GM06990 (cell line): ENCODE measurements around the gene TNRC6C.

Source experiments
- DNase-seq: peaks from one replicate; pipeline ENCODE4 v3.0.0-alpha.2; 2011; ENCODE audit not compliant: insufficient read length; ENCODE audit errors: extremely low read depth
- H3K27me3 ChIP-seq: replicated peaks from 2 replicates; pipeline ENCODE4 v1.6.0; 2011; ENCODE audit warnings: low read length; ENCODE audit not compliant: control insufficient read depth, insufficient read depth
- H3K36me3 ChIP-seq: 2 replicates; pipeline ENCODE4 v1.5.1; 2011; ENCODE audit warnings: low read length; ENCODE audit not compliant: control insufficient read depth, insufficient read depth
- H3K4me3 ChIP-seq: replicated peaks from 2 replicates; pipeline ENCODE4 v1.5.1; 2011; ENCODE audit warnings: low read depth, mild to moderate bottlenecking, control low read depth, low read length
- TF ChIP-seq, protein P1 (sequence below): IDR thresholded peaks from 2 replicates; pipeline ENCODE4 v1.5.1; 2011; ENCODE audit warnings: low read length, control low read depth, mild to moderate bottlenecking, inconsistent platforms; ENCODE audit not compliant: insufficient read depth, poor library complexity, severe bottlenecking

The TNRC6C gene

DNA sequence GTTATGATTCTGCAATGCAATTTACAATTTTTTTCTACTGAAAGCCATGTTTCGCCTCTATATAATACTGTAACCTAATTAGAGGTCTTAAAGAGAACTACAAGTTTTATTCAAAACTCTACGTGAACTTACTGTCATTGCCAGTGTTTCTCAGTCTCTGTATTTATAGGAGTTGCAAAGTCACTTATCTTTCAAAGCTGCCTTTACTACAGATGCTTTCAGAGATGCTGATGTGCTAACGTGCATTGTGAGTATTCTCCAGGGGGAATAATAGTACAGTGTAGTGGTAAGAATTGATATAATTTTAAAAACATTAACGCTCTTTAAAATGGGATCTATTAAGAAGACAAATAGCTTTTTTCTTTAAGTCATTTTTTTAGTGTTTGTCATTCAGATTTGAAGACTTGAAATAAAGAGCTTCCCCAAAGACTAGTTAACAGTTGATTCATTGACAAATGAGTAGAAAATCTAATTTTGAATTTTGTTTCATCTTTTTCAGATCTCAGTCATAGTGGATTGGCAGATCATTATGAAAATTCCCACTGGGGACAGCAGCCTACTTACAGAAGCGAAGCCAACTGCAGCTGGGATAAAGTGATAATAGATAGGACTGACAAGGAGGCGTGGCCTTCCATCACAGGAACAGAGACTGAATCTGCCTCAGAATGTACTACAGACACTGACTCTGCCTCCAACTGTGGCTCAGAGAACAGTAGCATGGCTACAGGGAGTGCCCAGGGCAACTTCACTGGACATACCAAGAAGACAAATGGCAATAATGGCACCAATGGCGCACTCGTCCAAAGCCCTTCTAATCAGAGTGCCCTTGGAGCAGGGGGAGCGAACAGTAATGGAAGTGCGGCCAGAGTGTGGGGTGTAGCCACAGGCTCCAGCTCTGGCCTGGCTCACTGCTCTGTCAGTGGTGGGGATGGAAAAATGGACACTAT lies 90.1 kb downstream of the TNRC6C start:
- DNase-seq: no peak
- H3K27me3 ChIP-seq: no peaks in the 10 kb centered on the region

DNA sequence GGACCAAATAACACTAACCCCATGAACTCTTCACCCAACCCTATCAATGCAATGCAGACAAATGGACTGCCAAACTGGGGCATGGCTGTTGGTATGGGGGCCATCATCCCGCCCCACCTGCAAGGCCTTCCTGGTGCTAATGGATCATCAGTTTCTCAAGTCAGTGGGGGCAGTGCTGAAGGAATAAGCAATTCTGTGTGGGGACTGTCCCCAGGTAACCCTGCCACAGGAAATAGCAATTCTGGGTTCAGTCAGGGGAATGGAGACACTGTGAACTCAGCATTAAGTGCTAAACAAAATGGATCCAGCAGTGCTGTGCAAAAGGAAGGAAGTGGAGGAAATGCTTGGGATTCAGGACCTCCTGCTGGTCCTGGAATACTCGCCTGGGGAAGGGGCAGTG lies 91.1 kb downstream of the TNRC6C start:
- H3K27me3 ChIP-seq: no peaks in the 10 kb centered on the region
- H3K36me3 ChIP-seq: peaks cover 2% of the 10 kb centered on the region
- no peak overlapping the region for H3K4me3 ChIP-seq
- TF ChIP-seq, protein P1, sequence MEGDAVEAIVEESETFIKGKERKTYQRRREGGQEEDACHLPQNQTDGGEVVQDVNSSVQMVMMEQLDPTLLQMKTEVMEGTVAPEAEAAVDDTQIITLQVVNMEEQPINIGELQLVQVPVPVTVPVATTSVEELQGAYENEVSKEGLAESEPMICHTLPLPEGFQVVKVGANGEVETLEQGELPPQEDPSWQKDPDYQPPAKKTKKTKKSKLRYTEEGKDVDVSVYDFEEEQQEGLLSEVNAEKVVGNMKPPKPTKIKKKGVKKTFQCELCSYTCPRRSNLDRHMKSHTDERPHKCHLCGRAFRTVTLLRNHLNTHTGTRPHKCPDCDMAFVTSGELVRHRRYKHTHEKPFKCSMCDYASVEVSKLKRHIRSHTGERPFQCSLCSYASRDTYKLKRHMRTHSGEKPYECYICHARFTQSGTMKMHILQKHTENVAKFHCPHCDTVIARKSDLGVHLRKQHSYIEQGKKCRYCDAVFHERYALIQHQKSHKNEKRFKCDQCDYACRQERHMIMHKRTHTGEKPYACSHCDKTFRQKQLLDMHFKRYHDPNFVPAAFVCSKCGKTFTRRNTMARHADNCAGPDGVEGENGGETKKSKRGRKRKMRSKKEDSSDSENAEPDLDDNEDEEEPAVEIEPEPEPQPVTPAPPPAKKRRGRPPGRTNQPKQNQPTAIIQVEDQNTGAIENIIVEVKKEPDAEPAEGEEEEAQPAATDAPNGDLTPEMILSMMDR: no peak
- DNase-seq: no peak

More for the DNA sequence above, 90.1 kb downstream of the TNRC6C start:
- Histone ChIP-seq H3K36me3 (peaks cover 2% of the 10 kb centered on the region), H3K4me3 (no peak overlapping the region)
- TF ChIP-seq, protein P1: no peak

DNA sequence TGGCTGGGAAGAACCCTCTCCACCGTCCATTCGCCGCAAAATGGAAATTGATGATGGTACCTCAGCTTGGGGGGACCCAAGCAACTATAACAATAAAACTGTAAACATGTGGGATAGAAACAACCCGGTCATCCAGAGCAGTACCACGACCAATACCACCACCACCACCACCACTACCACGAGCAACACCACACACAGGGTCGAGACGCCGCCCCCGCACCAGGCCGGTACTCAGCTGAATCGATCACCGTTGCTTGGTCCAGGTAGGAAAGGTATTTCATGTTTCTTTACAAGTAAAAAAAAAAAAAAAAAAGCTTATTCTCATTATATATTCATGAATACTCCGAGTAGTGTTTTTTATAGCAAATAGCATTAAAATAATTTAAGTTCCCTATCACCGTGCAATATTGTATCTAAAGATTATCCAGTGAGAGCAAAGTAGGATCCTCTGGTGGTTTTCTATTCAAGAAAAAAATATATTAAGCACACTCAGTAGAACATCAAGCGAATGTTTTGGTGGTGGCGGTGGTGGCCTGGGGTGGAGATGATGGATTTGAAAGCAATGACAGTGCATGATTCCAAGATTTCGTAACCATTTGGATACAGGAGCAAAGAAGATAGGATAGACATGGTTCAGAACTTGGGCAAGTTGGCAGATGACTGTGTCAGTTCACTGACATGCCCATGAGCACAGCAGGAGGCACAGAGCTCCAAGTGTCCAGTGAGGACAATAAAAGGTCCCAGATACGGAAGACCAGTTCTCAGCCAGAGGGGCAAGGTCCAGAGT lies 92.9 kb downstream of the TNRC6C start:
- DNase-seq: no peak
- TF ChIP-seq, protein P1: no peak
- H3K27me3 ChIP-seq: no peaks in the 10 kb centered on the region
- H3K36me3 ChIP-seq: peaks cover 2% of the 10 kb centered on the region
- no peak overlapping the region for H3K4me3 ChIP-seq

DNA sequence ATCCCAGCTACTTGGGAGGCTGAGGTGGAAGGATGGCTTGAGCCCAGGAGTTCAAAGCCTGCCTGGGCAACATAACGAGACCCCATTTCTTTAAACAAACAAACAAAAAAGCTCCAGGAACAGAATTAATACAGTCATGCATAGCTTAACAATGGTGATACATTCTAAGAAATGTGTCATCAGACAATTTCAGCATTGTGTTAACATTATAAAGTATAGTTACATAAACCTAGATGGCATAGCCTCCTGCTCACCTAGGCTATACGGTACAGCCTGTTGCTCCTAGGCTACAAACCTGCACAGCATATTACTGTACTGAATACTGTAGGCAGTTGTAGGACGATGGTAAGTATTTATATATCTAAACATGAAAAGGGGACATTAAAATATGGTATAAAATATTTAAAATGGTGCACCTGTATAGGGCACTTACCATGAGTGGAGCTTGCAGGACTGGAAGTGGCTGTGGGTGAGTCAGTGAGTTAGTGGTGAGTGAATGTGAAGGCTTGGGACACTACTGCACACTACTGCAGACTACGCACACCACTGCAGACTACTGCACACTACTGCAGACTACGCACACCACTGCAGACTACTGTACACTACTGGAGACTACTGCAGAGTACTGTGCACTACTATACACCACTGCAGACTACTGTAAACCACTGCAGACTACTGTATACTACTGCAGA lies 95.4 kb downstream of the TNRC6C start:
- Histone ChIP-seq H3K27me3 (no peaks in the 10 kb centered on the region), H3K36me3 (peaks cover under 1% of the 10 kb centered on the region), H3K4me3 (no peak overlapping the region)
- TF ChIP-seq, protein P1: no peak
- DNase-seq: no peak

DNA sequence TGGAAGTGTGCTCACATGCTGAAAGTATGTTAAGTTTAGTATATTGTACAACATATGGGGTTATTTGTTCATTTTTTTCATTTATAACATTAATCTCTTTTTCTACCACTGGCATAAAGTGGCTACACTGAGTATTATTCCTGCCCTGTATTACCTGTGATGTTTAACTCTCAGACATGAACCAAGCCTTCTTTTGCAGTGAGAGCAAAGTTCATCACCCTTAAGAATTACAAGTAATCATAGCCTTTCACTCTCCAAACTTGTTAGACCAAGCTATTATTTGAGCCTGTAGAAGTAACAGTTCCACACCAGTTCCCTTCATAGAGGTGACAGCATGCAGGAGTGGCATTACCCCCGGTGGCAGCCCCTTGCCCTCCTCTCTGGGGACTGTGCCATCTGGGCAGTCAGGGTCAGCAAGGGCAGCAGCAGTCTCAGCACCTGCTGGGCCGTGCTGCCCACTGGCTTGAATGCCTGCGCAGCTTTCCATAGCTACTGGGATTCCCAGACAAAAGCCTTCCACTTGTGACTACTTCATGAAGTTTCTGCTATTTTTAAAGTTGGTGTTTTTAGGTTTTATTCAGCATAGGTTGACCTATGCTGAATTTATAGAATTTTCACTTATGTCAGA lies 98.7 kb downstream of the TNRC6C start:
- Histone ChIP-seq H3K36me3 (no peaks in the 10 kb centered on the region), H3K27me3 (no peaks in the 10 kb centered on the region), H3K4me3 (no peak overlapping the region)
- TF ChIP-seq, protein P1: no peak
- DNase-seq: no peak
